Skeletal muscle tissue (tissue), 4 donors: ENCODE results near the gene CASK. TPM values are rescaled to one million over a fixed set of nuclear protein-coding genes. Genes with fewer than 3 reads are reported as not detected.

ENCODE experiments used
- H3K27ac ChIP-seq: one replicate; pipeline ENCODE4 v1.7.0; 2013; ENCODE audit warnings: mild to moderate bottlenecking, low read depth, low read length, inconsistent platforms
- H3K27me3 ChIP-seq, 3 donors: one replicate each; pipeline ENCODE4 v1.7.0; 2013; ENCODE audit warnings: low read length in 3 of 3; ENCODE audit not compliant: control insufficient read depth in 3 of 3, insufficient read depth in 3 of 3
- H3K36me3 ChIP-seq, 3 donors: one replicate each; pipeline ENCODE4 v1.7.0; 2013; ENCODE audit warnings: low read length in 3 of 3; ENCODE audit not compliant: control insufficient read depth in 3 of 3, insufficient read depth in 3 of 3
- H3K4me1 ChIP-seq, 3 donors: one replicate each; pipeline ENCODE4 v1.7.0; 2013; ENCODE audit warnings: low read length in 3 of 3, mild to moderate bottlenecking in 3 of 3; ENCODE audit not compliant: control insufficient read depth in 3 of 3, insufficient read depth in 3 of 3
- H3K4me3 ChIP-seq, 3 donors: one replicate each; pipeline ENCODE4 v1.7.0; 2013; ENCODE audit warnings: low read length in 3 of 3
- H3K9ac ChIP-seq, 3 donors: one replicate each; pipeline ENCODE4 v1.7.0; 2013; ENCODE audit warnings: low read length in 3 of 3, mild to moderate bottlenecking in 3 of 3, moderate library complexity in 2 of 3, low read depth in 1 of 3
- H3K9me3 ChIP-seq, 3 donors: one replicate each; pipeline ENCODE4 v1.7.0; 2013; ENCODE audit warnings: low read length in 3 of 3; ENCODE audit not compliant: control insufficient read depth in 3 of 3
- total RNA-seq: library from RNA; depleted of rRNA; stranded (reverse); fragments of >200 nt; gene quantifications from one replicate; pipeline ENCODE4 v1.2.3, GENCODE V29; 2014
- donor health status: Osteomylitis.

The CASK gene
- total RNA-seq, 1 donor from 2014 or later, result 31.3 TPM

DNA sequence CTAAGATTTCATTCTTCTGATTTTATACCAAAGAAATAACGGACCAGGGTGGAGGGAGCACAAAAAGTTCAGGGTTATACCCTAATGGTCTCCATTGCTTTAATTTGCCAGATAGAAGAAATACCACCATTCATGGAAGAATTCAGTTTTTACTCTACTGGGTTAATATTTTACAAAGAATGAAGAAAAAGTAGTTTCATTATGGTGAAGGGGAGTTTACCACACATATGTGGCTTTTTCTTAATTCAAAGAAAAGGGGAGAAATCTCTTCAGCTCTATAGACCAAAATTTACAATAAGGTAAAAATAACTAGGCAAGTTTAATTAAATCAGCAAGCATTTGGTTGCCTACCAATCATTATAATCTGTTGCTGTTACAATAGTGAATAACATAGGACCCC is 37.6 kb downstream of the CASK start:
- peaks cover 0 to 2% (median 0%) of the 10 kb centered on the region in 3 donors for H3K4me1 ChIP-seq
- no peak overlapping the region for H3K27ac ChIP-seq
- H3K36me3 ChIP-seq, result no peaks in the 10 kb centered on the region
- no peak overlapping the region for H3K9ac ChIP-seq
- no peak overlapping the region for H3K4me3 ChIP-seq
- H3K9me3 ChIP-seq, result no peaks in the 10 kb centered on the region
- H3K27me3 ChIP-seq, result no peaks in the 10 kb centered on the region

DNA sequence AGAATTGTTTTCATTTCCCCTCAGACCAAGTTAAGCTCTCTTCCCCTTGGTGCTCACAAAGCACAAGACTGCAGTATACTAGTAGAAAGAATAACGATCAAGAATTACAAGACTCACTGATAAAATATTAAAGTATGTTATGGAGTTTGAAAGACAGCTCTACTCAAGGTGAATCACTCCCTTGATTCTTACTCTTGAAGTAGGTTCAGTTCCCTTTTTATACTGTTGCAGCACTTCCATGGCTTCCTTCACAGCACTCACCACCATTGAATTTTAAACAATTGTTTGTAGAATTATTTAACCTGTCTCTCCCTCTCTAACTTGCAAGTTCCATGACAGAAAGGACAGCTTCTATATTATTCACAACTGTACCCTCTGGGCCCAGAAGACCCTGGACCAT is 42.2 kb downstream of the CASK start:
- no peaks in the 10 kb centered on the region for H3K9me3 ChIP-seq
- no peaks in the 10 kb centered on the region for H3K36me3 ChIP-seq
- H3K4me1 ChIP-seq, result peaks cover 0 to 2% (median 0%) of the 10 kb centered on the region in 3 donors
- H3K27ac ChIP-seq, result no peak overlapping the region
- no peaks in the 10 kb centered on the region for H3K27me3 ChIP-seq
- no peak overlapping the region for H3K9ac ChIP-seq
- no peak overlapping the region for H3K4me3 ChIP-seq

DNA sequence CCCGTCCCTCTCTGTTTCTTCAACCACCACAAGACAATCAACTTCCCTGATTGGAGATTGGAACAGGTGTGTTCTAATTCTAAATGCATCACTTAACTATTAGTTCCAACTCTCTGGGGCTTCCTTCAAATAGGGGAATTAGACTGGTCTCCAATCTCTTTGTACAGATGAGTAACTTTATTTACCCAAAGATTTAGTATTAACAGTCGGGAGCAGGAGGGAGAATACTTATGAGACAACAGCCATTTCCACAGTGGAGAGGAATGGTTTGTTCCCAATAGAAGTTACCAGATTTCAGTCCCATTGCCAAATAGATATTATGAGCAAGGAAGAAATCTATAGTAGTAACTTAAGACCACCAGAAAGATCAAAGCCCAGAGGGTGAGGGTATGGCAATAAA is 46.2 kb downstream of the CASK start:
- Histone ChIP-seq H3K9me3 (no peaks in the 10 kb centered on the region), H3K27ac (no peak overlapping the region), H3K36me3 (no peaks in the 10 kb centered on the region), H3K4me1 (no peaks in the 10 kb centered on the region), H3K9ac (no peak overlapping the region), H3K27me3 (no peaks in the 10 kb centered on the region), H3K4me3 (no peak overlapping the region)

DNA sequence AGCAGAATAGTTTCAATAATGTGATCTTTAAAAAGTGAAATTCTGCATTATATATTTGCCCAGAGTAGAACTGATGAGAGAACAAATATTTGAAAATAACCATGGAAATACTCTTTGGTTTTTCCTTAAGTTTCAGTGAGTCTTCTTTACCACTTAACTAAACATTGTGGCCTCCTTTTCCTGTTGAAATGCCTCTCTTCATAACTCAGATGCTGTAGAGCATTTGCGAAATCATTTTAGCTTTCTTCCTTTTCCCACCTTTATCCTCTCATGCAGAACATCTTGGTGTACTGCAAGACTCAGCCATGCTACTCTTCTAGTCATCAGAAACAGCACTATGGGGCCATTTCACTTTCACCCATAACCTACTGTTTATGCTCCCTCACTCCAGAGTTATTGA is 48.2 kb downstream of the CASK start:
- Histone ChIP-seq H3K36me3 (no peaks in the 10 kb centered on the region), H3K4me3 (no peak overlapping the region), H3K9me3 (no peaks in the 10 kb centered on the region), H3K27me3 (no peaks in the 10 kb centered on the region), H3K9ac (no peak overlapping the region), H3K27ac (no peak overlapping the region), H3K4me1 (no peaks in the 10 kb centered on the region)

DNA sequence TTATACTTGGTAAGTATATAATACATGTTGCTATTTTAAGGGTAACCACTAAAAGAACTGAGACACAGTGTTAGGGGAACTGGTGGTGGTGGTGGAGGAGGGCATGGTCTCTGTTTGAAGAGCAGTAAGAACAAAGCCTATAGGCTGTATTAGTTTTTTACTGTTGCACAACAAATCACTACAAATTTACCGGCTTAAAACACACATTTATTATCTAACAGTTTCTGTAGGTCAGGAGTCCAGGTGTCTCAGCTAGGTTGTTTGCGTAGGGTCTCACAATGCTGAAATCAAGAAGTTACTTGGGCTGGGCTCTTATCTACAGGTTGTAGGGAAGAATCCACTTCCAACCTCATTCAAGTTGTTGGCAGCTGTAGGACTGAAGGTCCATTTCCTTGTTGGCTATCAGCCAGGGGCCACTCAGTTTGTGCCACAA is 52.6 kb downstream of the CASK start:
- H3K36me3 ChIP-seq, result no peaks in the 10 kb centered on the region
- no peak overlapping the region for H3K4me3 ChIP-seq
- H3K9me3 ChIP-seq, result no peaks in the 10 kb centered on the region
- no peak overlapping the region for H3K27ac ChIP-seq
- H3K27me3 ChIP-seq, result no peaks in the 10 kb centered on the region
- no peaks in the 10 kb centered on the region for H3K4me1 ChIP-seq
- no peak overlapping the region for H3K9ac ChIP-seq

DNA sequence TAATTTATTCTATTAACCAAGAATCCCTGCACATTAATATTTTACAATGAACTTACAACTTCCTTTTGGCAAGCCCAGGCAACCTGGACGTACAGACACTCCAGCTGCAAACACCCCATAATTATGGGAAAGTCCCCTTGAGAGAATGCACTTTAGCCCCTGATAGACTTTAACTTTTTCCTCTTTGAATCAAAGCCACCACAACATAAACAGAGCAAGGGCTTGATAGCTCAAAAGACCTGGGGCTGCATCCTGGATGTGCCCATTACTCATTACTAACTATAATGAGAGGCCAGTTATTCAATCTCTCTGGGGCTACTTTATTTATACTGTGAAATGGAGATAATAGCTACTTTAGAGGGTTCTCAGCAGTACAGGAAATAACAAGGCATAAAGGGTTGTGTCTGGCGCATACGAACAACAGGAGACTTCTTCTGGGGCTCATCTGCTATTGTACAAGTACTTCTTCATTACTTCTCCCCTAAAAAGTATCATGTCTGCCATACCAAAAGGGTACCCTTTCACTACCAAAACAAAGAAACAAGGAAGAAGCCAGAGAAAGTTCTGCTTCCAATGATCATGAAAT is 54.9 kb downstream of the CASK start:
- Histone ChIP-seq H3K36me3 (no peaks in the 10 kb centered on the region), H3K4me3 (no peak overlapping the region), H3K27ac (no peak overlapping the region), H3K27me3 (no peaks in the 10 kb centered on the region), H3K4me1 (no peaks in the 10 kb centered on the region), H3K9ac (no peak overlapping the region), H3K9me3 (no peaks in the 10 kb centered on the region)

DNA sequence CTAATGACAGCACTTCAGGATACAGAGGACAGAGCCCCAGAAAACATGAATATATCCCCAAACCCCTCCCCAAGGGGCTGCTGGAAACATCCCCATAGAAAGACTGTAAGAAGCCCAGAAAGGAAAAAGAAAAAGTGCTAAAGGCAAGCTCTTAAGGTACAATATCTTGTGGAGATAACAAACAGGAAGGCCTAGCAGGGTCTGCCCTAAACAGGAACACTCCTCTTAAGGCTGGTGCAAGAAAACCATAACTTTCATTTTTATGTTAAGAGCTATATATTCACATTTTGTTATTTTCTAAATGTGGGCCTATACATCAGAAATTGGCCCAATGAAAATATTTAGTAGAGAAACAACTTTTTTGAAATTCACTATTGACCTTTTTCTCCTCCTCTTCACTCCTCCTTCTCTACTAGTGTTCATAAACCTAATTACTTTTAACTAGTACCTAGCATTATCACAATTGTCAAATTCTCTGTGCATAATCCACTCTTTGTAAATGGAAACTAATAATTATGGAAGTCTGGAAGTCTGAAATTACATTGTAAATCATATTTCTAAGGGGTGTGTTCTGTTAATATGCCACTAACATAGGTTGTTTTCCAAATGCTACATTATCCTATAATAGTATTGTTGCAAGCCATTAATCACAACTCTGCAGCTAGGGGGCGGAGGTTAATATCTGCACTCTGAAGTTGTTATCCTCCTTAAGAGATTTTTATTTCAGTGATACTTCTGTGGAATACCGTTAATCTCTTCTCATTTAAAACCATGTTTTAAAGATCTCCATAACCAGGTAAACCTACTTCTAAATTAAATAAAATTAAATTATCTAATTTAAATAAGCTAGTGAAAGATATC is 59.8 kb downstream of the CASK start:
- no peaks in the 10 kb centered on the region for H3K4me1 ChIP-seq
- no peaks in the 10 kb centered on the region for H3K27me3 ChIP-seq
- H3K36me3 ChIP-seq, result no peaks in the 10 kb centered on the region
- no peak overlapping the region for H3K4me3 ChIP-seq
- no peaks in the 10 kb centered on the region for H3K9me3 ChIP-seq
- H3K9ac ChIP-seq, result no peak overlapping the region
- no peak overlapping the region for H3K27ac ChIP-seq

DNA sequence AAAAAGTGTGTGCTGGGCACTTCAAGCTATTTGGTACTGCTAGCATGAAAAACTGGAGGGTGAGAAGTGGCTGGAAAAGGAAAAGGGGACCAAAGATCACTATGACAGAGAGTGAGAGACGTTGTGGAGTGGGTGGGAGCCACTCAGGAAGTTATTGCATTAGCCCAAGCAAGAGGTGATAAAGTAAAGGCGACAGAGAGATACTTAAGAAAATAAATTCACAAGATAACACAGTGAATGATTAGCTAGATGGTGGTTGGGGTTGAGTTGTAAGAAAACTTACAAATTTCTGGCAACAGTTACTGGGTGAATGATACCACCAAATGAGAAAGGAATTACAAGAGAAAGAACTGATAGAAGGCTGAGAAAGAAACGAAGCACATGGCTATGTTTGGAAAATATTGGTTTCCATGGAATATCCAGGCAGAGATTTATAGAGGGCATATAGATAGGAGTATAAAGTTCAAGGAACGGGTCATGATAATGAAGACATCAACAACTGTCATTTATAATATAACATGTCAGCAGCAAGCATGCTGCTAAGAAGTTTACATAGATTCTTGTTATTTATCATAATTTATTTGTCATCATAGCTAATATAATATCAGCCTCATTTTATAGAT is 60.7 kb downstream of the CASK start:
- Histone ChIP-seq H3K36me3 (no peaks in the 10 kb centered on the region), H3K9me3 (no peaks in the 10 kb centered on the region), H3K4me1 (peaks cover 0 to 7% (median 5%) of the 10 kb centered on the region in 3 donors), H3K27me3 (no peaks in the 10 kb centered on the region), H3K27ac (no peak overlapping the region), H3K4me3 (no peak overlapping the region), H3K9ac (no peak overlapping the region)

DNA sequence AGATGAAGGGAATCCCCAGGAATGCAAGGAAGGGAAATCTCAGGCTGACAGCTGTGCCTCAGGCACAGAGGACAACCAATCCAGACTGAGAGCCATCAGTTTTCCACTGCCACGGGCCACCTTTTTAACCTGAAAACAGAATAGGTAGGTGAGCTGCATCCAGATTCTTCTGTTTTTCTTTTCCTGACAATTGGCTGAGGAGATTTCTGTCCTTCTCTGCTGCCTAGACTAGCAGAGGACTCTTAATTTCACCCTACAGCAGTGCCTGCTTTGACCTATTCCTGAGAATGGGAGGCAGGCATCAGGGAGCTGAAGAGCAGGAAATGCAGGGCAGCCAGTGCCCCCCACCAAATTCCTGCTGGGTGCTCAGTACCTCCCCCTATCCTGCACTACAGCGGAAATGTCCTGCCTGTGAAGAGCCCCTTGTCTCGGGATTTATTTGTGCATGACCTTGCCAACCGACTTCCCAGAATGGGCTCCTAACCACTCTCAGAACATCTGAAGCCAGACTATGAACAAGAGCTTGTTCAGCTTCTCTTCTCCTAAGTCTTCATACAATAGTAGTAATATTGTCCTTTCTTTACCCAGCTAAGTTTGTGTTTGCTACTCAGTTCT is 65.1 kb downstream of the CASK start:
- Histone ChIP-seq H3K9me3 (no peaks in the 10 kb centered on the region), H3K9ac (no peak overlapping the region), H3K36me3 (no peaks in the 10 kb centered on the region), H3K27me3 (no peaks in the 10 kb centered on the region), H3K4me1 (peaks cover 0 to 7% (median 5%) of the 10 kb centered on the region in 3 donors), H3K4me3 (no peak overlapping the region), H3K27ac (no peak overlapping the region)

DNA sequence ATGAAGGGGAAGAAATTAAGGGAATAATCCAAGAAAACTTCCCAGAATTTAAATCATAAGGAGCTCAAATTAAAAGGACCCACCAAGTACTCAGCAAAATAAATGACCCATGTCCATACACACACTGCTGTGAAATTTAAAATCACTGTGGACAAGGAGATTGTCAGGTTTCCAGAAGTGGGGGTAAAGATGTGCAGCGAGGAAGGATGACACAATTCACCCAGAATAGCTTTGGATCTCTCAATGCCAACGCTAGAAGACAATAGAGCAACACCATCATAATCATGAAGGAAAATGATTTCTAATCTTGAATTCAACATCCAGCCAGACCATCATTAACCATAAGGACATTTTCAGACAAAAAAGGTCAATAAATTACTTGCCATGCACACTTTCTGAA is 65.7 kb downstream of the CASK start:
- Histone ChIP-seq H3K4me1 (peaks cover 0 to 7% (median 5%) of the 10 kb centered on the region in 3 donors), H3K9ac (no peak overlapping the region), H3K36me3 (no peaks in the 10 kb centered on the region), H3K4me3 (no peak overlapping the region), H3K9me3 (no peaks in the 10 kb centered on the region), H3K27ac (no peak overlapping the region), H3K27me3 (no peaks in the 10 kb centered on the region)
